Lower leg skin (tissue), 4 donors: ENCODE measurements around the gene AHNAK2. TPM values are rescaled to one million over a fixed set of nuclear protein-coding genes. Genes with fewer than 3 reads are reported as not detected.
A peak's percentile ranks its signal among the peaks of the same experiment; 100 is the strongest.

Experiments used
- DNase-seq, 2 donors: peaks; one replicate each; pipeline ENCODE4 v3.0.0-alpha.2; 2019; ENCODE audit warnings: low spot score in 2 of 2
- H3K4me3 ChIP-seq: fragments of 200-600 bp; sonication (generic); 2 replicates; pipeline ENCODE4 v1.5.1; 2017; ENCODE audit warnings: mild to moderate bottlenecking, low read depth; ENCODE audit not compliant: poor library complexity, severe bottlenecking
- CTCF ChIP-seq, 3 donors: fragments of 450-650 bp; IDR thresholded peaks; one replicate each; pipeline ENCODE4 v1.5.1; 2016; ENCODE audit warnings: antibody characterized with exemption in 3 of 3, mild to moderate bottlenecking in 3 of 3, moderate library complexity in 2 of 3
- POLR2A ChIP-seq, 2 donors: fragments of 450-650 bp; IDR thresholded peaks; one replicate each; pipeline ENCODE4 v1.6.1; 2016 to 2017; ENCODE audit warnings: antibody characterized with exemption in 2 of 2, mild to moderate bottlenecking in 1 of 2, moderate library complexity in 1 of 2
- WGBS, 2 donors: methylation state at CpG; one replicate each; pipeline ENCODE4 v1.1.5; 2018; 5-methylcytosine and 5-hydroxymethylcytosine counted together
- intact Hi-C: fragments of 100-400 bp; cut with DNase I; formaldehyde crosslinking; loops from one replicate; pipeline ENCODE4 v1.15.0; 2023; ENCODE audit warnings: low total_unique reads
- total RNA-seq, 4 donors: library from RNA; depleted of rRNA; stranded (reverse); fragments of >200 nt; gene quantifications; one replicate each; pipeline ENCODE4 v1.1.0, GENCODE V29; 2016

The AHNAK2 gene
- total RNA-seq, 4 donors from 2014 or later = 671 to 950 (median 756) TPM

- no peak for DNase-seq
- intact Hi-C loops = no loop called here
- TF ChIP-seq CTCF (IDR thresholded peaks at IDR 0.05) = no peak
- no peak for TF ChIP-seq POLR2A (IDR thresholded peaks at IDR 0.05)
- WGBS, 2 donors = 57 to 68% methylated on average over 16 to 19 of the region's 19 CpGs
- no peak overlapping the region for H3K4me3 ChIP-seq
Observed at GRCh38 chr14:104986487-104987164, 8.5 kb upstream of the AHNAK2 start.

GRCh38 chr14:104985675-104986486 is 7.7 kb upstream of the AHNAK2 start, which contains the start of gene CLBA1:
Gene CLBA1 (plus strand): TSS chr14:104985788. CDS start chr14:104986432, 644 bp downstream.
- TF ChIP-seq CTCF (IDR thresholded peaks at IDR 0.05) (no peak), POLR2A (IDR thresholded peaks at IDR 0.05) (no peak)
- intact Hi-C loops = no loop called here
- H3K4me3 ChIP-seq = peak within 1 kb of the TSS; percentile 31
- peak; percentile 80 to 97 for DNase-seq
- 0% methylated on average over 38 to 53 of the region's 77 CpGs for WGBS, 2 donors

GRCh38 chr14:104984056-104984894 is 6.1 kb upstream of the AHNAK2 start:
- no peak overlapping the region for H3K4me3 ChIP-seq
- WGBS, 2 donors = 93% methylated on average over 15 of the region's 15 CpGs
- DNase-seq = no peak
- intact Hi-C loops = no loop called here
- TF ChIP-seq CTCF (IDR thresholded peaks at IDR 0.05) (no peak), POLR2A (IDR thresholded peaks at IDR 0.05) (no peak)

- TF ChIP-seq CTCF (IDR thresholded peaks at IDR 0.05) (no peak), POLR2A (IDR thresholded peaks at IDR 0.05) (no peak)
- H3K4me3 ChIP-seq = no peak overlapping the region
- DNase-seq = no peak
- WGBS, 2 donors = 75 to 83% methylated on average over 10 to 12 of the region's 12 CpGs
- intact Hi-C loops = no loop called here
Observed at GRCh38 chr14:104983231-104983721, 5.1 kb upstream of the AHNAK2 start.

DNA sequence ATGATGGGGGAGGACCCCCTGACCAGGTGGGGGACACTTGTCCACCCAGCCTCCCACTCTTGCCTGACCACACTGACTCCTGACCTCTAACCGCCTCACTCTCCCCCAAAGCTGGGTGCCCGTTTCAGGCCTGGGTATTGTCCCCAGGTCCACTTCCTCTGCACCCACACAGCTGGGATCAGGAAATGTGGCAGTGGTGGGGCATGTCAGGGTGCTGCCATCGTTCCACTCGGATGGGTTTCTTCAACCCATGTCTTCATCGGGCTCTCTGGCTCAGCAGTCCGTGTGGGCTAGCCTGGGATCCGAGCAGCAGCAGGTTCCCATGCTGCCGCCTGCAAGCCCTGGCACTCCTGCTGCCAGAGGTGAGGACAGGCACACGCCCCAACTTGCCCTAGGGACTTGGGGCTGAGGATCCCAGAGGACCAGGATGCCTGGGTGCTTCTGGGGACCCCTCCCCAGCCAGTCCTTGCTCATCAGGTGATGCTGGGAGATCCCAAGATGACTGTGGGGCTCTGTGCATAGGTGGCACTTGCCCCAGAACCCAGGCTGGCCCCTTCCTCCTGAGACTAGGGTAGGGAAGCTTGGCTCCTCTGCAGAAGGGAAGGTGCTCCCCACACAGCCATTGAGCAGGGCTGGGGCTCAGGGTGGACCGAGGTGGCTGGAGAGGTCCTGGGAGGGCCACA is 4.5 kb upstream of the AHNAK2 start:
- intact Hi-C loops = no loop called here
- no peak for DNase-seq
- WGBS, 2 donors = 56 to 64% methylated on average over 9 to 10 of the region's 10 CpGs
- TF ChIP-seq CTCF (IDR thresholded peaks at IDR 0.05) (no peak), POLR2A (IDR thresholded peaks at IDR 0.05) (no peak)
- no peak overlapping the region for H3K4me3 ChIP-seq
